Tibial artery (tissue), 4 donors: ENCODE measurements around the gene TAF1B.

Experiments
- DNase-seq, 2 donors: peaks; one replicate each; pipeline ENCODE4 v3.0.0-alpha.2; 2019
- H3K27ac ChIP-seq, 2 donors: fragments of 200-600 bp; sonication (generic) in 1 of 2; 1 replicate in 1 of 2; 2 replicates in 1 of 2; pipeline ENCODE4 v1.5.1; 2018 to 2019; ENCODE audit warnings: mild to moderate bottlenecking in 1 of 2
- H3K27me3 ChIP-seq, 2 donors: fragments of 200-600 bp; sonication (generic) in 1 of 2; one replicate each; pipeline versions ENCODE4 v1.5.1 to v1.6.0; 2016 to 2019
- H3K36me3 ChIP-seq, 3 donors: fragments of 200-600 bp; sonication (generic) in 2 of 3; one replicate each; pipeline ENCODE4 v1.5.1; 2016 to 2019; ENCODE audit warnings: mild to moderate bottlenecking in 2 of 3
- H3K4me1 ChIP-seq, 4 donors: fragments of 200-600 bp; sonication (generic) in 2 of 4; 1 replicate in 3 of 4; 2 replicates in 1 of 4; pipeline ENCODE4 v1.5.1; 2016 to 2019
- H3K4me3 ChIP-seq, 2 donors: fragments of 200-600 bp; sonication (generic) in 1 of 2; 1 replicate in 1 of 2; 2 replicates in 1 of 2; pipeline ENCODE4 v1.5.1; 2018 to 2019; ENCODE audit warnings: mild to moderate bottlenecking in 2 of 2
- H3K9me3 ChIP-seq, 3 donors: fragments of 200-600 bp; sonication (generic) in 1 of 3; one replicate each; pipeline ENCODE4 v1.5.1; 2016 to 2019
- CTCF ChIP-seq, 2 experiments: fragments of 200-600 bp in 1 of 2; fragments of 450-650 bp in 1 of 2; IDR thresholded peaks; one replicate each; pipeline ENCODE4 v1.5.1; 2017 to 2019; ENCODE audit warnings: antibody characterized with exemption in 2 of 2, mild to moderate bottlenecking in 1 of 2, moderate library complexity in 1 of 2
- intact Hi-C: fragments of 100-400 bp; cut with DNase I; formaldehyde crosslinking; loops from one replicate; pipeline ENCODE4 v1.15.0; 2023; ENCODE audit warnings: low total_unique reads

The TAF1B gene

DNA sequence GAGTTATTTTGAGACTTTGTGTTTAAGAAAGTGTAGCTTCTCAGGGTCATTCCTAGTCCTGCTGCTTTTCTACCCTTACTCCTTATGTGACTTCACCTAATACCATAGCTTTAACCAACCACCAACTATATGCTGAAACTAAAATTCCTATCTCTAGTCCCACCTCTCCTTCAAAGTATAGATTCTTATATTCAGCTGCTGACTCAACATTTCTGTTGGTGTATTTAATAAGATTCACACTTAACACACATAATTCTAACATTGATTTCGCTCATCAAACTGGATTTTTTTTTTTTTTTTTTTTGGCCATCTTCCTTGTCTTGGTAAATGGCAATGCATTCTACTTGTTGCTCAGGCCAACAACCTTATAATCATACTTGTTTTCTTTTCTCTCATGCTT, 30.1 kb downstream of the TAF1B start:
- Histone ChIP-seq H3K27ac (no peak overlapping the region), H3K27me3 (no peaks in the 10 kb centered on the region), H3K4me1 (no peaks in the 10 kb centered on the region), H3K4me3 (no peak overlapping the region), H3K36me3 (peaks cover 12 to 32% (median 13%) of the 10 kb centered on the region in 3 donors), H3K9me3 (no peaks in the 10 kb centered on the region)
- no peak for TF ChIP-seq CTCF (IDR thresholded peaks at IDR 0.05)
- intact Hi-C loops: no loop called here
- no peak for DNase-seq

GRCh38 chr2:9877026-9877425, 33.8 kb downstream of the TAF1B start:
- TF ChIP-seq CTCF (IDR thresholded peaks at IDR 0.05): no peak
- no peaks in the 10 kb centered on the region for H3K9me3 ChIP-seq
- DNase-seq: no peak
- H3K4me3 ChIP-seq: no peak overlapping the region
- H3K27ac ChIP-seq: no peak overlapping the region
- H3K36me3 ChIP-seq: peaks cover 10 to 34% (median 14%) of the 10 kb centered on the region in 3 donors
- H3K27me3 ChIP-seq: no peaks in the 10 kb centered on the region
- H3K4me1 ChIP-seq: no peaks in the 10 kb centered on the region
- intact Hi-C loops: no loop called here

DNA sequence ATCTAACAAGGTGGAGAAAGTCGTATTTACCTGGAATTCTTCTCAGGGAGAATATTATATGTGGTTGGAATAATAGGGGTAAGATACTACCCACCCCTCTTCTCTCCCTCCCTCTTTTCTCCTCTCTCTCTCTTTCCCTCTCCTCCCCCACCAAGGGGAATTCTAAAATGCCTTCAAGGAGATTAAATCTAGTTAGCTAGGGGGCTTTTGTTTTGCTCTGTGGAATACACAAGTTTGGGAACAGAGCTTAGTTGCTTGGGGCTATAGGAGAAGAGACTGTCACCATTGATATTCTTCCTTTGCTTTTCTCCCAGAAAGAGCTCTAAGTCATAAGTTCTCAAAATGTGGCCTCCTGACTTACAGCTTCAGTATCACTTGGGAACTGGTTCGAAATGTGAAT, 34.5 kb downstream of the TAF1B start:
- TF ChIP-seq CTCF (IDR thresholded peaks at IDR 0.05): no peak
- DNase-seq: no peak
- Histone ChIP-seq H3K36me3 (peaks cover 10 to 34% (median 14%) of the 10 kb centered on the region in 3 donors), H3K9me3 (no peaks in the 10 kb centered on the region), H3K4me3 (no peak overlapping the region), H3K27me3 (no peaks in the 10 kb centered on the region), H3K27ac (no peak overlapping the region), H3K4me1 (no peaks in the 10 kb centered on the region)
- intact Hi-C loops: no loop called here

GRCh38 chr2:9879455-9880194, 36.4 kb downstream of the TAF1B start:
- H3K9me3 ChIP-seq: no peaks in the 10 kb centered on the region
- DNase-seq: no peak
- no peak overlapping the region for H3K27ac ChIP-seq
- no peak overlapping the region for H3K4me3 ChIP-seq
- intact Hi-C loops: no loop called here
- H3K36me3 ChIP-seq: peaks cover 14 to 44% (median 18%) of the 10 kb centered on the region in 3 donors
- H3K27me3 ChIP-seq: no peaks in the 10 kb centered on the region
- no peak for TF ChIP-seq CTCF (IDR thresholded peaks at IDR 0.05)
- H3K4me1 ChIP-seq: no peaks in the 10 kb centered on the region

- Histone ChIP-seq H3K36me3 (peaks cover 11 to 25% (median 23%) of the 10 kb centered on the region in 3 donors), H3K9me3 (peaks cover 0 to 16% (median 0%) of the 10 kb centered on the region in 3 donors), H3K4me3 (no peak overlapping the region), H3K4me1 (no peaks in the 10 kb centered on the region), H3K27ac (no peak overlapping the region), H3K27me3 (no peaks in the 10 kb centered on the region)
- no peak for DNase-seq
- intact Hi-C loops: no loop called here
- no peak for TF ChIP-seq CTCF (IDR thresholded peaks at IDR 0.05)
Observed at GRCh38 chr2:9883897-9884296, 40.6 kb downstream of the TAF1B start.
